ENCODE data around the gene CCDC15.
"Not testable (repeated sequence)": the region's sequence is repeated elsewhere in the genome, so short reads cannot be mapped to it uniquely, and the experiment has no call there.

The CCDC15 gene

GRCh38 chr11:125055107-125055715 is 101.2 kb downstream of the CCDC15 start:
- no peak for TF ChIP-seq CTCF (IDR thresholded peaks at IDR 0.05; ENCODE audit: insufficient read depth, low read depth, low read length, missing control alignments)
- DNase-seq (ENCODE audit: low read depth): peak; percentile 75
- H3K4me3 ChIP-seq (ENCODE audit: low read length): no peak overlapping the region

DNA sequence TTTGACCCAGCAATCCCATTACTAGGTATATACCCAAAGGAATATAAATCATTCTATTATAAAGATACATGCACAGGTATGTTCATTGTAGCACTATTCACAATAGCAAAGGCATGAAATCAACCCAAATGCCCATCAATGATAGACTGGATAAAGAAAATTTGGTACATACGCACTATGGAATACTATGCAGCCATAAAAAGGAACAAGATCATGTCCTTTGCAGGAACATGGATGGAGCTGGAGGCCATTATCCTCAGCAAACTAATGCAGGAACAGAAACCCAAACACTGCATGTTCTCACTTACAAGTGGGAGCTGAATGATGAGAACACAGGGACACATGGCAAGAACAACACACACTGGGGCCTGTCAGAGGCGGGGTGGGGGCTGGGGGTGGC is 102.1 kb downstream of the CCDC15 start:
- not testable (repeated sequence) for DNase-seq (ENCODE audit: low read depth); H3K4me3 ChIP-seq (ENCODE audit: low read length)

DNA sequence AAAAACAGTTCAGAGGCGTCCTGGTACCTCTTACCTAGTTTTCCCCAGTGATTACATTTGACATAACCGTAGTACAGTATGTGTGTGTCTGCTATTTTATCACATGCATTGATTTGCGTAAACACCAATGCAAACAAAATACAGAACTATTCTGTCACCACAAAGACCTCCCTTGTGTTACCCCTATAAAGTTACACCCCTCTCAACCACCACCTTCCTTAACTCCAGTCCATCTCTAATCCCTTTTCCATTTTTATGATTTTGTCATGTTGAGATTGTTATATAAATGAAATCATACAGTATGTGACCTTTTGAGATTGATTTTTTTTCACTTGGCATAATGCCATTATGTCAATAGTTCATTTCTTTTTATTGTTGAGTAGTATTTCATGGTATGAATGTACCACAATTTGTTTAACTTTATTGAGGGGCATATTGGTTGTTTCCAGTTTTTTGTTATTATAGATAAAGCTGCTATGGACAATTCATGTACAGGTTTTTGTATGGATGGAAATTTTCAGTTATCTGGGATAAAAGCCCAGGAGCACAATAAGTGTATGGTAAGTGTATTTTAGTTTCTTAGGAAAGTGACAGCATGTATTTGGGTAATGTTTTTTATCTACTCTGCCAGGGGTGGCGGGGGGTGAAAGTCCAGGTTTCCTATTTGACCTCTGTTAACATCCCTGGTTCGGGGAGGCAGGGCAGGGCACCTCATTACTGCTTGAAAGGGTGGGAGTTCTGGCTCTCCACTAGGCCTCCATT is 103.1 kb downstream of the CCDC15 start:
- H3K4me3 ChIP-seq (ENCODE audit: low read length): no peak overlapping the region
- TF ChIP-seq CTCF (IDR thresholded peaks at IDR 0.05; ENCODE audit: insufficient read depth, low read depth, low read length, missing control alignments): no peak
- DNase-seq (ENCODE audit: low read depth): no peak

DNA sequence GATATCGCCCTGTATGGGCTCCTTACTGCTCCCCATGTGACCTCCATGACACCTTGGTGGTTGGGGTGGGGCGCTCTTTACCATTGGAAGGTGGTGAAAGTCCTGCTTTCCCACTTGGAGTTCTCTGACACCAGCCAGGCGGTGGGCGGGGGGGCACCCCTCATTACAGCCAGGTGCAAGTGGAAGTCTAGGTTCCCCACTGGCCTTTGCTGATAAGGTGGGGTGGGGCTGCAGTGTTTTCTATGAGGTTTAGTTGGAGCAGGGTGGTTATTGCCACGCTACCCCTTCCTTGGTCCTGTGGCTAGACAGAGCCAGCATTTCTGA is 103.7 kb downstream of the CCDC15 start:
- no peak for DNase-seq (ENCODE audit: low read depth)
- no peak overlapping the region for H3K4me3 ChIP-seq (ENCODE audit: low read length)
- no peak for TF ChIP-seq CTCF (IDR thresholded peaks at IDR 0.05; ENCODE audit: insufficient read depth, low read depth, low read length, missing control alignments)

- DNase-seq (ENCODE audit: low read depth): no peak
These were observed 107.3 kb downstream of the CCDC15 start for GRCh38 chr11:125061281-125061680.

DNA sequence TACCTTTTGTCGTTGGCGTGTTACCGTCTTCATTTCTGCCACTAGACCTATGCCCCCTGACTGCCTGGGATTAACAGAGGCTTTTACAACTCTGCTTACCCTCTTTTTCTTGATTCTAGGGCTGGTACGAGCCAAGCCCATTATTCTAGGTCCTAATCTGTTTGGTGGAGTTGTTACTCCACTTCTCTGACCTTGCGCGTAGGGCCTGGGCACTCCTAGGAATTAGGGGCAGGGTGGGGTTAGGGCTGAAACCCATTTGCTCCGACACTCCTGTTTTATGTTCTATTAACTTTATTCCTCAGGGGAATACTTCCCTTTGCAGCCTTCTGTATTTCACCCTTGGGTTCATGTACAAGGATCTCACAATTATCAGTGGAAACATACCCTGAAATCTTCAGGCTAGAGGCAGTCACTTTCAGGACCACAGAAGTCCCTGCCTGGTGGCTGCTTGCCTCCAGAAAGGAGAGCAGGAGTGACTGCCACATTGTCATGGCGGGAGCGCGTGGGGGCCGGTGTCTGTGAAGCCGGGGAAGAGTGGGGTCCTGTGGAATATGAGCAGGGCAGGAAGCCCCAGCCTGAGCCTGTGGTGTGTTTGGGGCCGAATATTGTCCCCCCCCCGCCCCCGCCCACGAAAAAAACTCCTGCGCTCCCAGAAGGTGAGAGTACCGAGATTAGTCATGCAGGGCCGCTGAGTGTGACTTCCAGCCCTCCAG is 108.4 kb downstream of the CCDC15 start:
- H3K4me3 ChIP-seq (ENCODE audit: low read length): peak overlapping the region; percentile 55
- DNase-seq (ENCODE audit: low read depth): no peak
- no peak for TF ChIP-seq CTCF (IDR thresholded peaks at IDR 0.05; ENCODE audit: insufficient read depth, low read depth, low read length, missing control alignments)

More at GRCh38 chr11:125061281-125061680, 107.3 kb downstream of the CCDC15 start:
- TF ChIP-seq CTCF (IDR thresholded peaks at IDR 0.05; ENCODE audit: insufficient read depth, low read depth, low read length, missing control alignments): no peak
- no peak overlapping the region for H3K4me3 ChIP-seq (ENCODE audit: low read length)

DNA sequence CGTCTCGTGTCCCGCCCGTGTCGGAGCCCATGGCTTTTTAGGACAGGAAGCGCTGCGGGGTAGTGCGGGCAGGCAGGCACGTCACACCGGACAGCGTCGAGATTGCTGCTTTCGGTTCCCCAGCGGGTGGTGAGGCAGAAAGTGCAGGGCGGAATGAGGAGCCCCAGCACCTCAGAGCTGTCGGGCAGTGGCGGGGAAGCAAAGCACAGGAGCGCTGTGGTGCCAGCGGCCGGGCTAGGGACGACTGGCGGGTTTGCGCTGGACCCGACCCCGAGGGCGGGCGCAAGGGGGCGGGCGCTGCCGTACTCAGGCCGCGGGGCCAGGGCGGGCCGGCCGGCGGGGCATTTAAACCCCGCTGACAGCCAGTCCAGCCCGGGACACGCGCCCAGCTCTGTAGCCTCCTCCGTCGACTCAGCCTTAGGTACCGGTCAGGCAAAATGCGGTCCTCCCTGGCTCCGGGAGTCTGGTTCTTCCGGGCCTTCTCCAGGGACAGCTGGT is 109.0 kb downstream of the CCDC15 start, which contains the start of gene SLC37A2:
Gene SLC37A2, plus strand, starts transcription at position 375 of the 498 bp plus-strand sequence. Its CDS starts 63 bp downstream, at position 438.
- H3K4me3 ChIP-seq (ENCODE audit: low read length): peak within 1 kb of the TSS; percentile 55
- DNase-seq (ENCODE audit: low read depth): peak; percentile 74
- no peak for TF ChIP-seq CTCF (IDR thresholded peaks at IDR 0.05; ENCODE audit: insufficient read depth, low read depth, low read length, missing control alignments)

Data from epithelial cell of esophagus (primary cell).